Natural killer cell treated with Interleukin-12 subunit alpha and Interleukin-12 subunit beta and Interleukin-15 and Interleukin-18, amount 100 ng/mL, for 72 hours (primary cell): ENCODE data around the gene SARS1. TPM values are rescaled to one million over a fixed set of nuclear protein-coding genes. Genes with fewer than 3 reads are reported as not detected.
A peak's percentile ranks its signal among the peaks of the same experiment; 100 is the strongest.

Experiments
- ATAC-seq, 2 donors: fragments of 150-1000 bp; cut with Tn5 transposase in 1 of 2; sonication (Bioruptor Pico), chemical (Tn5 transposase) in 1 of 2; 2 replicates each; pipeline ENCODE4 v1.10.0; 2021
- DNase-seq: peaks from one replicate; pipeline ENCODE4 v3.0.0; 2022; ENCODE audit warnings: low spot score
- H3K27ac Mint-ChIP-seq, 2 donors: 1 replicate in 1 of 2; 2 replicates in 1 of 2; pipeline ENCODE4 v1.8.0; 2022; ENCODE audit warnings: mixed read lengths in 2 of 2, mild to moderate bottlenecking in 1 of 2, moderate library complexity in 1 of 2
- H3K27me3 Mint-ChIP-seq, 2 donors: 1 replicate in 1 of 2; 2 replicates in 1 of 2; pipeline ENCODE4 v1.8.0; 2022; ENCODE audit warnings: mixed read lengths in 2 of 2
- H3K36me3 Mint-ChIP-seq: one replicate; pipeline ENCODE4 v1.8.0; 2022; ENCODE audit warnings: mixed read lengths
- H3K4me1 Mint-ChIP-seq, 2 donors: 1 replicate in 1 of 2; 2 replicates in 1 of 2; pipeline ENCODE4 v1.8.0; 2022; ENCODE audit warnings: low read depth in 2 of 2, mixed read lengths in 2 of 2, mild to moderate bottlenecking in 1 of 2
- H3K4me3 Mint-ChIP-seq: one replicate; pipeline ENCODE4 v1.8.0; 2022; ENCODE audit warnings: mixed read lengths
- H3K9me3 Mint-ChIP-seq: 2 replicates; pipeline ENCODE4 v1.8.0; 2022; ENCODE audit warnings: mixed read lengths
- total RNA-seq, 2 donors: library from RNA; stranded (reverse); gene quantifications; one replicate each; pipeline ENCODE4 v1.2.3, GENCODE V29; 2022

SARS1 gene
- total RNA-seq, 2 donors from 2014 or later: 178 to 205 TPM

DNA sequence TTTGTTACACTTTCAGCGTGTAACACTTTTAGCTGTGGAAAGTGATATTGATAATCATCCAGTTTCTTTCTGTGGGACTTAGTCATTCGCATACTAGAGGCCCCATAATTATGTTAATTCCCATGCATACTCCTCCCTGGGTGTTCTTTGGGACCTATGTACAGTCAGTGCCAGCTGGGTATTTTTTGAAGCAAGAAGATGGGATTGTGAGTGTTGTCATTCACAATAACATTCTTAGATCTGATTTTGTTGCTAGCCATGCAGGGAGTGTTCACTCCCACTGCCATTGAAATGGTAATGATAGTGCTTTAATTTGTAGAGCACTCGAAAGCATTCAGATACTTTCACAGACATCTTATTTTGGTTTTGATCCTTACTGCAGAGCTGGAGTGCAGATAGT lies 11.6 kb downstream of the SARS1 start:
- Mint-ChIP-seq H3K9me3 (no peaks in the 10 kb centered on the region), H3K36me3 (peaks cover 21% of the 10 kb centered on the region), H3K27me3 (no peaks in the 10 kb centered on the region), H3K4me1 (peaks cover 12 to 16% of the 10 kb centered on the region in 2 donors), H3K27ac (no peak overlapping the region), H3K4me3 (no peak overlapping the region)
- no peak for DNase-seq
- no peak for ATAC-seq

DNA sequence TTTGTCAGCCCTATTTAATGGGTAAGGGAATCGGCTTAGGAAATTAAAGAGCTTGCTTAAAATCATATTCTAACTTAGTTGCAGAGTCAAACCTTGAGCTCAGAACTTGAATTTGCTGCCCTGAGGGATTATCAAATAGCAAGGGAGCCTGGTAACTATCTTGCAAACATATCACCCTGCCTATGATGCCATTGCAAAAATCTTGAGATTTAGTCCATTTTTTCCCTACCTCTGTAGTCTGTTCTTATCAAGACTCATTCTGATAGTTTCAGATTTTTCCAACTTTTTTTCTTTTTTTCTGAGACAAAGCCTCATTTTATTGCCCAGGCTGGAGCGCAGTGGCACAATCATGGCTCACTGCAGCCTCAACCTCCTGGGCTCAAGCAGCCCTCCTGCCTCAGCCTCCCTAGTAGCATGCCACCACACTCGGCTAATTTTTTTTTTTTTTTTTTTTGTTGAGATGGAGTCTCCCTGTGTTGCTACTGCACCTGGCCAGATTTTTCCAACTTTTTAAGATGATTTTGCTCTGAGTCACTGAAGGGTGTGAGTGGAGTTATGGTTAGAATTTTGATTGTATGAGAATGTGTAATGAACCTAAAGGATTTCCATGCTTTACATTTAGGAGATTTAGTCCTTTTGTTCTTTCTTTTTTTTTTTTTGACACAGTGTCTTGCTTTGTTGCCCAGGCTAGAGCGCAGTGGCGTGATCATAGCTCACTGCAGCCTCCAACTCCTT lies 12.2 kb downstream of the SARS1 start:
- ATAC-seq: no peak
- Mint-ChIP-seq H3K36me3 (peaks cover 21% of the 10 kb centered on the region), H3K27ac (no peak overlapping the region), H3K9me3 (no peaks in the 10 kb centered on the region), H3K27me3 (no peaks in the 10 kb centered on the region), H3K4me1 (peaks cover 12 to 16% of the 10 kb centered on the region in 2 donors), H3K4me3 (no peak overlapping the region)
- no peak for DNase-seq

DNA sequence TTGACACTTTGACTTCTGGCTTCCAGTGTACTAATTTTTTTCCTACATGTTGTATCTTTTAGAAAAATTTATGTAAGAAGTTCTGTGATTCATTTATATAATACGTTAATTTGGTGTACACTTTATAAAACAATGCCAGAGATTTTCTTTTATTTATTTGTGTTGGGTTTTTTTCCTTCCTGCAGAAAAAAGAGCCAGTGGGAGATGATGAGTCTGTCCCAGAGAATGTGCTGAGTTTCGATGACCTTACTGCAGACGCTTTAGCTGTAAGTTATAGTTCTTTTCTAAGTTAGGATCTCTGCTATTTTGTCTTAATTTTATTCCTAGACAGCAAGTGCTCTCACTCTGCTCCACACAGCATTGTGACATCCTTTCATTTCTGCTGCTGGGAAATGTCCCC lies 14.4 kb downstream of the SARS1 start:
- Mint-ChIP-seq H3K9me3 (no peaks in the 10 kb centered on the region), H3K4me1 (peaks cover 12 to 13% of the 10 kb centered on the region in 2 donors), H3K36me3 (peaks cover 26% of the 10 kb centered on the region), H3K27me3 (no peaks in the 10 kb centered on the region), H3K27ac (no peak overlapping the region), H3K4me3 (no peak overlapping the region)
- ATAC-seq: no peak
- no peak for DNase-seq

DNA sequence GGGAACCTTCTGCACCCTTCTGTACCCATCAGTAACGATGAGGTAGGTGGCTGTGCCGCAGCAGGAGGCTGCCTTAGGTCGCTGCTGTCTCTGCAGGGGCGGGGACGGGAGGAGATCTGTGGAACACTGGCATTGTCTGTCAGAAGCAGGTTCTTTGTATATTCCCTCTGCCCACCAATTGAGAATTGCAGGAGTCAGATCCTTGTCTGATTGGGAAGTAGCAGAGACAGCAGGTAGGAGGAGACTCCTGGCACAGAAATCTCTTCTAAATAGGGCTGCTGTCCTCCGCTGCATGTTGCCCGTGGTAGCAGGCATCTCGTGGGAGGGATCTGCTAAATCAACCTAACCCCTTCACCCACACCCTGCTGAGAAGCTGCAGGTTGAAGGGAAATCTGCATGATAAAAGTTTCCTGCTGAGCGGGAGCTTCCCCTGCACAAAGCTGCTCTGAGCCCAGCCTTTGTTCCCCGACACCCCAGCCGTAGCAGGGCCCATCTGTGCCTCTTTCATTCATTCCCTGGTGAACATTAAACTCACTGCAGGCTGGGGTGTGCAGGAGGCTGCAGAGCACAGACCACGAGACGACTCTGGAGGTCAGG lies 15.9 kb downstream of the SARS1 start:
- H3K9me3 Mint-ChIP-seq: no peaks in the 10 kb centered on the region
- ATAC-seq (no peak), DNase-seq (no peak)
- H3K4me1 Mint-ChIP-seq: peaks cover 6 to 9% of the 10 kb centered on the region in 2 donors
- no peak overlapping the region for H3K27ac Mint-ChIP-seq
- H3K27me3 Mint-ChIP-seq: no peaks in the 10 kb centered on the region
- peaks cover 20% of the 10 kb centered on the region for H3K36me3 Mint-ChIP-seq
- no peak overlapping the region for H3K4me3 Mint-ChIP-seq

- H3K36me3 Mint-ChIP-seq: peaks cover 24% of the 10 kb centered on the region
- H3K27me3 Mint-ChIP-seq: no peaks in the 10 kb centered on the region
- H3K27ac Mint-ChIP-seq: no peak overlapping the region
- H3K9me3 Mint-ChIP-seq: no peaks in the 10 kb centered on the region
- ATAC-seq (no peak), DNase-seq (no peak)
- no peak overlapping the region for H3K4me3 Mint-ChIP-seq
- H3K4me1 Mint-ChIP-seq: peaks cover 5 to 6% of the 10 kb centered on the region in 2 donors
Measured at GRCh38 chr1:109231066-109231465, 17.3 kb downstream of the SARS1 start.

DNA sequence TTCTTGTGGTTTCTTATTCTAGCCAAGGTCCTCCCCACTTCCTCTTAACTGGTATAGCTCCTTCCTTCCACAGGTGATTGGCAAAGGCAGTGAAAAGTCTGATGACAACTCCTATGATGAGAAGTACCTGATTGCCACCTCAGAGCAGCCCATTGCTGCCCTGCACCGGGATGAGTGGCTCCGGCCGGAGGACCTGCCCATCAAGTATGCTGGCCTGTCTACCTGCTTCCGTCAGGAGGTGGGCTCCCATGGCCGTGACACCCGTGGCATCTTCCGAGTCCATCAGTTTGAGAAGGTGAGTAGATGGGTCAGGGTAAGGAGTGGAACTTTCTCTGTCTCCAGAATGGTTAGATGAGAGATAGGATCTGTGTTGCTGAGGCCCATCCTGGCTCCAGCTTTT lies 21.4 kb downstream of the SARS1 start:
- no peaks in the 10 kb centered on the region for H3K9me3 Mint-ChIP-seq
- H3K4me1 Mint-ChIP-seq: peaks cover 5 to 6% of the 10 kb centered on the region in 2 donors
- peaks cover 21% of the 10 kb centered on the region for H3K36me3 Mint-ChIP-seq
- DNase-seq (no peak), ATAC-seq (no peak)
- no peak overlapping the region for H3K4me3 Mint-ChIP-seq
- H3K27me3 Mint-ChIP-seq: no peaks in the 10 kb centered on the region
- H3K27ac Mint-ChIP-seq: no peak overlapping the region

DNA sequence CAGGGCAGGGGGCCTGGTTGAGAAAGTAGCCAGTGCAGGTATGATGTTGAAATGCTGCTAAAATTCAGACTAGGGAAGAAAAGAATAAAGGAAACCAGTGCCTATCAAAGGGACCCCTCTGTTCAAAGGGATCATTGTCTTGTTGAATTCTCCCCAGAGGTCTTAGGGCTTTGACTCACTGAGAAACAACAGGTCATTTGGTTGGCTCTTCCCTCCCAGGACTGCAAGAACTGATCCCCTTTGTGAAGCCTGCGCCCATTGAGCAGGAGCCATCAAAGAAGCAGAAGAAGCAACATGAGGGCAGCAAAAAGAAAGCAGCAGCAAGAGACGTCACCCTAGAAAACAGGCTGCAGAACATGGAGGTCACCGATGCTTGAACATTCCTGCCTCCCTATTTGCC lies 23.8 kb downstream of the SARS1 start:
- Mint-ChIP-seq H3K9me3 (no peaks in the 10 kb centered on the region), H3K36me3 (peaks cover 16% of the 10 kb centered on the region), H3K27me3 (peaks cover 0 to 4% of the 10 kb centered on the region in 2 donors), H3K27ac (no peak overlapping the region), H3K4me3 (no peak overlapping the region), H3K4me1 (peaks cover 13 to 18% of the 10 kb centered on the region in 2 donors)
- DNase-seq (no peak), ATAC-seq (no peak)

- H3K36me3 Mint-ChIP-seq: peaks cover 16% of the 10 kb centered on the region
- H3K4me1 Mint-ChIP-seq: peaks cover 15 to 18% of the 10 kb centered on the region in 2 donors
- peaks cover 0 to 7% of the 10 kb centered on the region in 2 donors for H3K27me3 Mint-ChIP-seq
- no peak for ATAC-seq
- no peak overlapping the region for H3K4me3 Mint-ChIP-seq
- H3K9me3 Mint-ChIP-seq: no peaks in the 10 kb centered on the region
- DNase-seq: no peak
- no peak overlapping the region for H3K27ac Mint-ChIP-seq
Measured at GRCh38 chr1:109238382-109238781, 24.7 kb downstream of the SARS1 start.

- Mint-ChIP-seq H3K36me3 (peaks cover 16% of the 10 kb centered on the region), H3K27ac (no peak overlapping the region), H3K27me3 (peaks cover 0 to 7% of the 10 kb centered on the region in 2 donors), H3K9me3 (no peaks in the 10 kb centered on the region), H3K4me1 (peaks cover 15 to 18% of the 10 kb centered on the region in 2 donors), H3K4me3 (no peak overlapping the region)
- ATAC-seq: no peak
- DNase-seq: no peak
Measured at GRCh38 chr1:109239047-109239408, 25.3 kb downstream of the SARS1 start.

GRCh38 chr1:109239409-109240068 lies 25.8 kb downstream of the SARS1 start:
- no peak overlapping the region for H3K4me3 Mint-ChIP-seq
- H3K27ac Mint-ChIP-seq: no peak overlapping the region
- H3K4me1 Mint-ChIP-seq: peaks cover 15 to 18% of the 10 kb centered on the region in 2 donors
- ATAC-seq: peak in 1 of 2 donors; percentile 51
- H3K36me3 Mint-ChIP-seq: peaks cover 16% of the 10 kb centered on the region
- H3K9me3 Mint-ChIP-seq: no peaks in the 10 kb centered on the region
- H3K27me3 Mint-ChIP-seq: peaks cover 5 to 12% of the 10 kb centered on the region in 2 donors
- DNase-seq: no peak

- Mint-ChIP-seq H3K4me1 (peaks cover 12% of the 10 kb centered on the region in 2 donors), H3K27ac (no peak overlapping the region), H3K9me3 (no peaks in the 10 kb centered on the region), H3K27me3 (peaks cover 8 to 16% of the 10 kb centered on the region in 2 donors), H3K36me3 (peaks cover 12% of the 10 kb centered on the region), H3K4me3 (no peak overlapping the region)
- DNase-seq: no peak
- ATAC-seq: no peak
Measured at GRCh38 chr1:109240158-109241152, 26.7 kb downstream of the SARS1 start.

DNA sequence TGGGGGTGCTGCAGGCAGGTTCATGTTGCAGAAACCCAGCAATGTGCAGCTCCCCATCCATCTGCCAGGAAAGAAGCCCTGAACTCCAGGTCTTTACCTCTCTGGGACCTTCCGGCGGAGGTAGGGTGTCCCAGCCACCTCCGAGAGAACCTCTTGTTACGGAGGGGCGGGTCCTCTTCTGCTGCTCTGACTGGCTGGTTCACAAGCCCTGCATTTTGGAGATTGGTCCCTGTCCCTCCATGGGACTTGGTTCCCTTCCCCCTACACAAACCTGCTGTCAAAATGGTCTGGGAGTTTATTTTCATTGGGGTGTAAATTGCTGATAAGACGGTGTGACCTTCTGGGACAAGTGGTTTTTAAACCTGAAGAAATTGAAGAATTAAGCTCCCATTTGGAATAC lies 27.6 kb downstream of the SARS1 start:
- H3K27me3 Mint-ChIP-seq: peaks cover 9 to 16% of the 10 kb centered on the region in 2 donors
- peaks cover 6% of the 10 kb centered on the region for H3K36me3 Mint-ChIP-seq
- no peaks in the 10 kb centered on the region for H3K9me3 Mint-ChIP-seq
- H3K4me1 Mint-ChIP-seq: peaks cover 12% of the 10 kb centered on the region in 2 donors
- no peak for DNase-seq
- no peak overlapping the region for H3K27ac Mint-ChIP-seq
- H3K4me3 Mint-ChIP-seq: no peak overlapping the region
- no peak for ATAC-seq

DNA sequence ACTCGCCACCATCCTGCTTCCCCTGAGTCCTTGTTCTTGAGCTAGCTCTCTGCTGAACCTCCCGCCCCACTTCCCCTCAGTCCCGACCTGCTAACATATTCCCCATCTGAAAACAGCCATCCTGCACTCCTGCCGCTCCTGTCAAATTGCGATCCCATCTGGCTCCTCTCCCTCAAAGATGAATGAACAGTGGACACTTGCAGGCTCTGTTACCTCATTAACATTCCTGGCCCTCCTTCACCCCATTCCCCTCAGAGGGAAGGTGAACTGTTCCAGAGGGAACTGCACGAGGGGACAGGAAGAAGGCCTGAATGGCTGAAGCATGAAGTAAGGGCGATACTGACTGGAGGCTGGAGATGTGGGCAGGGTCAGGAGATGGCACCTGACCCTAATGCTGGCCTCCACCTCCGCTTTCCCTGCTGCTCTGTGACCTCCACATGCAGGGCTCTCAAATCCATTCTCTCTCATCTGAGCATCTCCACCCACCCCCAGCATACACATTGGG lies 28.2 kb downstream of the SARS1 start:
- Mint-ChIP-seq H3K27me3 (peaks cover 15 to 16% of the 10 kb centered on the region in 2 donors), H3K4me1 (peaks cover 12% of the 10 kb centered on the region in 2 donors), H3K4me3 (no peak overlapping the region), H3K27ac (peak overlapping the region in 1 of 2 donors; percentile 46), H3K36me3 (peaks cover 6% of the 10 kb centered on the region), H3K9me3 (no peaks in the 10 kb centered on the region)
- DNase-seq (no peak), ATAC-seq (no peak)
